HepG2 (cell line): ENCODE measurements around the gene LIME1. TPM values are rescaled to one million over a fixed set of nuclear protein-coding genes. Genes with fewer than 3 reads are reported as not detected.

Source experiments
- ATAC-seq: fragments of 200-7000 bp; cut with Tn5 transposase; 3 replicates; pipeline ENCODE4 v1.9.1; 2020; ENCODE audit warnings: mild to moderate bottlenecking, moderate library complexity
- BruUV-seq: library from RNA; stranded (reverse); fragments of 400-500 nt; replicated peaks from 2 replicates; lab custom pipeline; 2021; lab: Mats Ljungman, UMichigan
- CTCF ChIA-PET: fragments of 300-600 bp; formaldehyde crosslinking; extraction: SDS; loops from one replicate; lab custom pipeline; 2021; ENCODE audit warnings: low total read pairs, inconsistent platforms, low intra/inter-chr PET ratio; lab: Yijun Ruan, JAX
- POLR2A ChIA-PET: fragments of 350-600 bp; sonication (Branson Sonifier 250); formaldehyde crosslinking; loops from one replicate; lab custom pipeline; 2020; ENCODE audit warnings: antibody characterized with exemption, inconsistent platforms; lab: Yijun Ruan, JAX
- DNase-seq: peaks from one replicate; pipeline ENCODE4 v3.0.0-alpha.2; 2015; ENCODE audit warnings: low spot score
- FAIRE-seq: peaks from 3 replicates; lab custom pipeline; 2011; peaks lifted over from hg19 to GRCh38; lab: Jason Lieb, UNC
- H2AFZ ChIP-seq: one replicate; pipeline ENCODE4 v1.6.1; 2011; ENCODE audit warnings: low read length, inconsistent platforms
- H3K27ac ChIP-seq: fragments of 300-600 bp; 3 replicates; pipeline ENCODE4 v1.8.0; 2011; ENCODE audit warnings: mixed run types, mild to moderate bottlenecking, mixed read lengths, low read length, inconsistent platforms; ENCODE audit not compliant: insufficient read depth; ENCODE audit errors: extremely low read length
- H3K27me3 ChIP-seq, 2 experiments: fragments of 200-600 bp in 1 of 2; 2 replicates in 1 of 2; 3 replicates in 1 of 2; pipeline versions ENCODE4 v1.6.0 to v1.8.0; 2011; ENCODE audit warnings: low read length in 2 of 2, mild to moderate bottlenecking in 2 of 2, moderate library complexity in 2 of 2, inconsistent platforms in 1 of 2; ENCODE audit not compliant: insufficient read depth in 2 of 2, control insufficient read depth in 1 of 2
- H3K36me3 ChIP-seq, 2 experiments: fragments of 200-600 bp in 1 of 2; replicated peaks in 1 of 2; 2 replicates in 1 of 2; 3 replicates in 1 of 2; pipeline versions ENCODE4 v1.5.1 to v1.8.0; 2011; ENCODE audit warnings: low read length in 2 of 2, inconsistent platforms in 1 of 2; ENCODE audit not compliant: insufficient read depth in 2 of 2, control insufficient read depth in 1 of 2
- H3K4me1 ChIP-seq: 2 replicates; pipeline ENCODE4 v1.5.1; 2012; ENCODE audit warnings: low read length, inconsistent platforms; ENCODE audit not compliant: insufficient read depth
- H3K4me2 ChIP-seq: 2 replicates; pipeline ENCODE4 v1.6.0; 2011; ENCODE audit warnings: low read depth, low read length, inconsistent platforms
- H3K4me3 ChIP-seq, 3 experiments: fragments of 200-600 bp in 1 of 3; sonication (generic), shearing (Covaris generic) in 1 of 3; replicated peaks in 1 of 3; 2 replicates each; pipeline ENCODE4 v1.5.1; 2011 to 2016; ENCODE audit warnings: low read length in 3 of 3, inconsistent platforms in 2 of 3, low read depth in 2 of 3, mild to moderate bottlenecking in 2 of 3, control low read depth in 1 of 3, mixed read lengths in 1 of 3; ENCODE audit not compliant: insufficient read depth in 1 of 3
- H3K79me2 ChIP-seq: one replicate; pipeline ENCODE4 v1.6.1; 2011; ENCODE audit warnings: low read length, inconsistent platforms; ENCODE audit not compliant: insufficient read depth
- H3K9ac ChIP-seq: 2 replicates; pipeline ENCODE4 v1.6.0; 2011; ENCODE audit warnings: mild to moderate bottlenecking, low read depth, low read length, inconsistent platforms; ENCODE audit not compliant: insufficient read depth
- H3K9me3 ChIP-seq: 2 replicates; pipeline ENCODE4 v1.5.1; 2012; ENCODE audit warnings: mild to moderate bottlenecking, low read length
- H4K20me1 ChIP-seq: 2 replicates; pipeline ENCODE4 v1.6.0; 2011; ENCODE audit warnings: inconsistent platforms, mild to moderate bottlenecking, low read length, moderate library complexity; ENCODE audit not compliant: insufficient read depth
- AGO1 ChIP-seq: fragments of 200-400 bp; formaldehyde crosslinking; IDR thresholded peaks from 2 replicates; pipeline ENCODE4 v1.6.1; 2017; ENCODE audit warnings: mild to moderate bottlenecking, low read depth, low read length, moderate library complexity; ENCODE audit not compliant: poor library complexity, severe bottlenecking
- AGO2 ChIP-seq: fragments of 200-400 bp; formaldehyde crosslinking; optimal IDR thresholded peaks from 2 replicates; pipeline ENCODE3; 2017; ENCODE audit warnings: mild to moderate bottlenecking, low read depth, low read length, moderate library complexity
- ATF7-NPFF ChIP-seq: sonication (generic); formaldehyde crosslinking; IDR thresholded peaks from 2 replicates; pipeline ENCODE4 v1.8.1; 2023; ENCODE audit warnings: mild to moderate bottlenecking, low read depth, missing genetic modification reagents, moderate library complexity
- HNRNPLL ChIP-seq: fragments of 200-400 bp; formaldehyde crosslinking; IDR thresholded peaks from 2 replicates; pipeline ENCODE4 v1.6.1; 2017; ENCODE audit warnings: mild to moderate bottlenecking, low read depth, low read length; ENCODE audit not compliant: poor library complexity, severe bottlenecking
- IRX3 ChIP-seq: sonication (generic); formaldehyde crosslinking; IDR thresholded peaks from 2 replicates; pipeline ENCODE4 v1.8.1; 2023; ENCODE audit warnings: mild to moderate bottlenecking, low read depth, missing genetic modification reagents, borderline replicate concordance
- POLR2G ChIP-seq: fragments of 200-400 bp; formaldehyde crosslinking; IDR thresholded peaks from 2 replicates; pipeline ENCODE4 v1.6.1; 2018; ENCODE audit warnings: mild to moderate bottlenecking, low read depth, low read length, moderate library complexity
- PRMT3 ChIP-seq: sonication (generic); formaldehyde crosslinking; IDR thresholded peaks from 2 replicates; pipeline ENCODE4 v1.8.1; 2022; ENCODE audit warnings: low read depth, mild to moderate bottlenecking, moderate library complexity, missing genetic modification reagents, borderline replicate concordance
- SKI ChIP-seq: fragments of 450-650 bp; IDR thresholded peaks from one replicate; pipeline ENCODE4 v1.6.1; 2018; ENCODE audit warnings: mild to moderate bottlenecking; ENCODE audit not compliant: partially characterized antibody
- ZBTB7A ChIP-seq: sonication (generic); formaldehyde crosslinking; IDR thresholded peaks from 2 replicates; pipeline ENCODE4 v1.8.0; 2022; ENCODE audit warnings: mild to moderate bottlenecking, missing genetic modification reagents
- ZNF232 ChIP-seq: sonication (generic); formaldehyde crosslinking; IDR thresholded peaks from 2 replicates; pipeline ENCODE4 v1.4.0; 2020; ENCODE audit warnings: missing genetic modification reagents, borderline replicate concordance
- ZNF253 ChIP-seq: sonication (generic); formaldehyde crosslinking; IDR thresholded peaks from 2 replicates; pipeline ENCODE4 v1.8.0; 2022; ENCODE audit warnings: mild to moderate bottlenecking, missing genetic modification reagents, borderline replicate concordance
- ZNF737 ChIP-seq: sonication (generic); formaldehyde crosslinking; IDR thresholded peaks from 2 replicates; pipeline ENCODE4 v1.5.0; 2020; ENCODE audit warnings: missing genetic modification reagents, mild to moderate bottlenecking, borderline replicate concordance
- WGBS: methylation state at CpG from one replicate; pipeline ENCODE4 v1.1.6; 2017; ENCODE audit warnings: low lambda C conversion rate; 5-methylcytosine and 5-hydroxymethylcytosine counted together
- in situ Hi-C: cut with HindIII; loops from 2 replicates; pipeline ENCODE4 v1.10.0; 2017; ENCODE audit warnings: low pct_unique_long_range_greater_than_20kb; ENCODE audit not compliant: extremely low pct_ligation_motif_present
- intact Hi-C: fragments of 100-400 bp; cut with micrococcal nuclease; formaldehyde crosslinking; loops from one replicate; pipeline ENCODE4 v1.10.0; 2022; ENCODE audit not compliant: unreplicated experiment
- polyA plus RNA-seq, 8 experiments: library from polyadenylated mRNA; depleted of rRNA in 3 of 8; stranded (reverse) in 7 of 8; unstranded in 1 of 8; fragments of >200 nt; fragmentation: Illumina TruSeq in 4 of 8; extraction: Trizol in 4 of 8; gene quantifications; 2 replicates each; pipeline versions ENCODE4 v1.2.1 to v1.2.3, GENCODE V29; 2011 to 2016; ENCODE audit warnings: low read depth in 4 of 8, missing spikeins in 1 of 8, mixed read lengths in 1 of 8; ENCODE audit not compliant: insufficient read depth in 1 of 8
- total RNA-seq, 5 experiments: library from RNA; depleted of rRNA; stranded (reverse); fragments of >200 nt; fragmentation: Illumina TruSeq; extraction: Trizol; gene quantifications; 2 replicates each; pipeline ENCODE4 v1.2.3, GENCODE V29; 2016; ENCODE audit warnings: low read depth in 1 of 5

Gene LIME1
- total and polyA plus RNA-seq, 2 of the 13 experiments (the other 11 are each of a cell fraction or from before 2014, with no cell fraction given) = 13.0 to 61.5 TPM

- Histone ChIP-seq H3K9ac (no peak overlapping the region), H3K4me3 (no peak overlapping the region), H3K9me3 (no peaks in the 10 kb centered on the region), H3K36me3 (peaks cover 30 to 47% of the 10 kb centered on the region in 2 experiments), H3K4me1 (peaks cover 46% of the 10 kb centered on the region), H3K79me2 (peaks cover 33% of the 10 kb centered on the region), H3K27ac (peak overlapping the region; percentile 93), H2AFZ (no peak overlapping the region), H3K27me3 (no peaks in the 10 kb centered on the region), H4K20me1 (no peaks in the 10 kb centered on the region), H3K4me2 (no peak overlapping the region)
- 93% methylated on average over 18 of the region's 18 CpGs for WGBS
- FAIRE-seq (no peak), DNase-seq (no peak), ATAC-seq (no peak)
- CTCF ChIA-PET = no interaction called here
- TF ChIP-seq ZNF737 (0 out of 2 replicates have a peak, but pooled peaks have one; percentile 14), ZBTB7A (CRISPR knock-in tag) (no peak), ZNF232 (no peak), IRX3 (CRISPR knock-in tag) (0 out of 2 replicates have a peak, but pooled peaks have one; percentile 50), HNRNPLL (peak; percentile 1), AGO1 (peak; percentile 86), ATF7-NPFF (0 out of 2 replicates have a peak, but pooled peaks have one; percentile 10), POLR2G (peak; percentile 42), PRMT3 (CRISPR knock-in tag) (no peak), AGO2 (peak; percentile 98), SKI (no peak), ZNF253 (CRISPR knock-in tag) (0 out of 2 replicates have a peak, but pooled peaks have one; percentile 41)
- in situ Hi-C loops (no loop called here), intact Hi-C loops (no loop called here)
- POLR2A ChIA-PET = interaction anchor here (2.7 to 7.3 kb wide), 2 partner anchors 11 to 26 kb away, joined by 9 to 190 read pairs; partner anchors contain the start of genes ARFRP1 and ZGPAT
- no TSS peak for BruUV-seq
Measured at GRCh38 chr20:63733579-63734081, 2.8 kb upstream of the LIME1 start.
